HL-60 (cell line): Measurements from ENCODE around the gene ISCU.
A peak's percentile ranks its signal among the peaks of the same experiment; 100 is the strongest.

Source experiments
- DNase-seq, 2 experiments: peaks; one replicate each; pipeline ENCODE4 v3.0.0-alpha.2; 2010 to 2020; ENCODE audit warnings: low read depth in 1 of 2, low spot score in 1 of 2
- H3K27ac ChIP-seq: fragments of 250-450 bp; sonication (Bioruptor Pico); replicated peaks from 2 replicates; pipeline ENCODE4 v1.5.1; 2020; ENCODE audit warnings: mild to moderate bottlenecking, moderate library complexity
- H3K27me3 ChIP-seq: fragments of 250-450 bp; sonication (Bioruptor Pico); 2 replicates; pipeline ENCODE4 v1.5.1; 2021; ENCODE audit warnings: mild to moderate bottlenecking, moderate library complexity; ENCODE audit not compliant: insufficient read depth, poor library complexity, severe bottlenecking
- H3K4me3 ChIP-seq: replicated peaks from 2 replicates; pipeline ENCODE4 v1.5.1; 2011; ENCODE audit warnings: mild to moderate bottlenecking, control low read depth, low read length; ENCODE audit not compliant: insufficient read depth
- GABPA ChIP-seq: IDR thresholded peaks from 2 replicates; pipeline ENCODE4 v1.6.1; 2012; ENCODE audit warnings: low read depth
- POLR2AphosphoS5 ChIP-seq: IDR thresholded peaks from 2 replicates; pipeline ENCODE4 v1.6.1; 2012; ENCODE audit warnings: low read depth
- SPI1 ChIP-seq: IDR thresholded peaks from 2 replicates; pipeline ENCODE4 v1.6.1; 2012; ENCODE audit warnings: low read depth, mild to moderate bottlenecking, borderline replicate concordance
- TF ChIP-seq, protein P1 (sequence below): IDR thresholded peaks from 2 replicates; pipeline ENCODE4 v1.6.1; 2012; ENCODE audit warnings: low read depth; ENCODE audit not compliant: insufficient replicate concordance
- TF ChIP-seq, protein P2 (sequence below): IDR thresholded peaks from one replicate; pipeline ENCODE4 v1.5.1; 2011; ENCODE audit warnings: low read length, control low read depth, inconsistent platforms; ENCODE audit not compliant: insufficient read depth

Gene ISCU

DNA sequence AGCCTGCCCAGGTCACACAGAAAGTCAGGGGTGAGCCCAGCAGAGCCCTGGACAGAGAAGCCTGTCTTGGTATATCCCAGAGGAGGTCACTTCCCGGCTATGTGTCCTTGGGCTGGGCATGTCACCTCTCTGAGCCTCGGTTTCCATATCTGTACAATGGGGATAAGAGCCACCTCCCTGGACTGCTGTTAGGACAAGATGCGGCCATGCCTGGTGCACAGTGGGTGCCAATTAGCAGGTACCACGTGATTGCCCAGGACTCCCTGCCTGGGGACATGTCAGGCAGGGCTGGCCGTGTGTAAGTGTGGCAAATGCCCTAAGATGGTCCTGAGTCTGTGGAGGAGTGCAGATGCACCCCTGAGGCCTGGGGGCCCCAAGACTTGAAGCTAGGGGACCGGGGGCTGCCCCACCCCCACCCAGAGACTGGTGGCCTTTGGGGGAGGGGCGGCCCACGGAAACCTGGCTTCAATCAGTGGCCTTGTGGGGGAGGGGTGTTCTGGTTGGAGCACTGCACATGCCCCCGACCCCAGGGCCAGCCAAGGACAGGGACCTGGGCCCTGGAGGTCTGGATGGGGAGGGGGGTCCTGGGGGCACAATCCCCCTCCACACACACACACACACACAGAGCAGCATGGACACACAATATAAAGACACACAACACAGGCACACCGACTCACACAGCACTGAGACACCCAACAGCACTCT, 34.6 kb downstream of the ISCU start:
- DNase-seq, result no peak
- Histone ChIP-seq H3K27ac (no peak overlapping the region), H3K27me3 (no peaks in the 10 kb centered on the region), H3K4me3 (no peak overlapping the region)
- TF ChIP-seq, protein P1, sequence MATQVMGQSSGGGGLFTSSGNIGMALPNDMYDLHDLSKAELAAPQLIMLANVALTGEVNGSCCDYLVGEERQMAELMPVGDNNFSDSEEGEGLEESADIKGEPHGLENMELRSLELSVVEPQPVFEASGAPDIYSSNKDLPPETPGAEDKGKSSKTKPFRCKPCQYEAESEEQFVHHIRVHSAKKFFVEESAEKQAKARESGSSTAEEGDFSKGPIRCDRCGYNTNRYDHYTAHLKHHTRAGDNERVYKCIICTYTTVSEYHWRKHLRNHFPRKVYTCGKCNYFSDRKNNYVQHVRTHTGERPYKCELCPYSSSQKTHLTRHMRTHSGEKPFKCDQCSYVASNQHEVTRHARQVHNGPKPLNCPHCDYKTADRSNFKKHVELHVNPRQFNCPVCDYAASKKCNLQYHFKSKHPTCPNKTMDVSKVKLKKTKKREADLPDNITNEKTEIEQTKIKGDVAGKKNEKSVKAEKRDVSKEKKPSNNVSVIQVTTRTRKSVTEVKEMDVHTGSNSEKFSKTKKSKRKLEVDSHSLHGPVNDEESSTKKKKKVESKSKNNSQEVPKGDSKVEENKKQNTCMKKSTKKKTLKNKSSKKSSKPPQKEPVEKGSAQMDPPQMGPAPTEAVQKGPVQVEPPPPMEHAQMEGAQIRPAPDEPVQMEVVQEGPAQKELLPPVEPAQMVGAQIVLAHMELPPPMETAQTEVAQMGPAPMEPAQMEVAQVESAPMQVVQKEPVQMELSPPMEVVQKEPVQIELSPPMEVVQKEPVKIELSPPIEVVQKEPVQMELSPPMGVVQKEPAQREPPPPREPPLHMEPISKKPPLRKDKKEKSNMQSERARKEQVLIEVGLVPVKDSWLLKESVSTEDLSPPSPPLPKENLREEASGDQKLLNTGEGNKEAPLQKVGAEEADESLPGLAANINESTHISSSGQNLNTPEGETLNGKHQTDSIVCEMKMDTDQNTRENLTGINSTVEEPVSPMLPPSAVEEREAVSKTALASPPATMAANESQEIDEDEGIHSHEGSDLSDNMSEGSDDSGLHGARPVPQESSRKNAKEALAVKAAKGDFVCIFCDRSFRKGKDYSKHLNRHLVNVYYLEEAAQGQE, result no peak
- no peak for TF ChIP-seq GABPA
- TF ChIP-seq, protein P2, sequence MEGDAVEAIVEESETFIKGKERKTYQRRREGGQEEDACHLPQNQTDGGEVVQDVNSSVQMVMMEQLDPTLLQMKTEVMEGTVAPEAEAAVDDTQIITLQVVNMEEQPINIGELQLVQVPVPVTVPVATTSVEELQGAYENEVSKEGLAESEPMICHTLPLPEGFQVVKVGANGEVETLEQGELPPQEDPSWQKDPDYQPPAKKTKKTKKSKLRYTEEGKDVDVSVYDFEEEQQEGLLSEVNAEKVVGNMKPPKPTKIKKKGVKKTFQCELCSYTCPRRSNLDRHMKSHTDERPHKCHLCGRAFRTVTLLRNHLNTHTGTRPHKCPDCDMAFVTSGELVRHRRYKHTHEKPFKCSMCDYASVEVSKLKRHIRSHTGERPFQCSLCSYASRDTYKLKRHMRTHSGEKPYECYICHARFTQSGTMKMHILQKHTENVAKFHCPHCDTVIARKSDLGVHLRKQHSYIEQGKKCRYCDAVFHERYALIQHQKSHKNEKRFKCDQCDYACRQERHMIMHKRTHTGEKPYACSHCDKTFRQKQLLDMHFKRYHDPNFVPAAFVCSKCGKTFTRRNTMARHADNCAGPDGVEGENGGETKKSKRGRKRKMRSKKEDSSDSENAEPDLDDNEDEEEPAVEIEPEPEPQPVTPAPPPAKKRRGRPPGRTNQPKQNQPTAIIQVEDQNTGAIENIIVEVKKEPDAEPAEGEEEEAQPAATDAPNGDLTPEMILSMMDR, result no peak

DNA sequence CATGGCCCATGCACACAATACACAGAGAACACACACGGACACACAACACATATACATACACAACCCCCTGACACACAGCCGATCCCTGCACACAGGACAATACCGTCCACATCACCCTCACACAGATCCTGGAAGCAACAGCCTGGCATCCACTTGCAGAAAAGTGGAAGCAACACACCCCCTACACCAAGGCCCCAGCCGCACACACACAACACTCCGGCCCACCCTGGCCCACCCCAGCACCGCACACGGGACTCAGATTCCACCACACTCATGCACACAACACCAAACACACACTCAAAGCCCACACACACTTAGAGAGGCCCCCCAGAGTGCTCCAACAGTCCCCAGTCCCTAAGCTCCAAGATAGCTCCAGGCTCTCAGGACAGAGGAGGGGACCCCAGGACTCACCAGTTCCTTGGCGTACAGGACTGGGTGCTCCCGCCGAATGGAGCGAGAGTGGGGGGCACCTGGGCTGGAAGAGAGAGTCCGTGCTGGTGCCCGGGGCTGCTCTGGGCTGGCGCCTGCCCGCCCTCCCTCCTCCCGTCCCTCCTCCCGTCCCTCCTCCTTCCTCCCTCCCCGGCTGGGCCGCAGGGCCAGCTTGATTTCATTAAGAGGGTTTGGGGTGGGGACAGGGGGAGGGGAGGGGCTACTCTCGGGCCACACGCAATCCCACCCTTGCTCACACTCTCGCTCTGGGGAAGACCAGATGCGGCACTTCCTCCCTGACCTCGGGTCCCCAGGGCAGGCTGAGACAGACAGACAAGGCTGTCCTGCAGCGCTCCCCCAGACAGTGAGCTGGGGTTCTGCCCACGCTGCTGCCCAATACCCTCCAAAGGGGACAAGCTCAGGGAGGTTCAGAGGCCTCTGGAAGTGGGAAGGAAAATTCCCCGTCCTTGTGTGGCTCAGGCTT, 35.4 kb downstream of the ISCU start, which contains the start of gene TMEM119:
Gene TMEM119, minus strand, starts transcription at position 526 of the 913 bp plus-strand sequence. CDS start 5,701 bp downstream, outside the sequence.
- Histone ChIP-seq H3K27me3 (no peaks in the 10 kb centered on the region), H3K27ac (no peak within 1 kb of the TSS), H3K4me3 (no peak within 1 kb of the TSS)
- peak in 1 of 2 experiments; percentile 42 for DNase-seq
- TF ChIP-seq, protein P1, result no peak
- TF ChIP-seq SPI1 (peak; percentile 53), GABPA (no peak)

DNA sequence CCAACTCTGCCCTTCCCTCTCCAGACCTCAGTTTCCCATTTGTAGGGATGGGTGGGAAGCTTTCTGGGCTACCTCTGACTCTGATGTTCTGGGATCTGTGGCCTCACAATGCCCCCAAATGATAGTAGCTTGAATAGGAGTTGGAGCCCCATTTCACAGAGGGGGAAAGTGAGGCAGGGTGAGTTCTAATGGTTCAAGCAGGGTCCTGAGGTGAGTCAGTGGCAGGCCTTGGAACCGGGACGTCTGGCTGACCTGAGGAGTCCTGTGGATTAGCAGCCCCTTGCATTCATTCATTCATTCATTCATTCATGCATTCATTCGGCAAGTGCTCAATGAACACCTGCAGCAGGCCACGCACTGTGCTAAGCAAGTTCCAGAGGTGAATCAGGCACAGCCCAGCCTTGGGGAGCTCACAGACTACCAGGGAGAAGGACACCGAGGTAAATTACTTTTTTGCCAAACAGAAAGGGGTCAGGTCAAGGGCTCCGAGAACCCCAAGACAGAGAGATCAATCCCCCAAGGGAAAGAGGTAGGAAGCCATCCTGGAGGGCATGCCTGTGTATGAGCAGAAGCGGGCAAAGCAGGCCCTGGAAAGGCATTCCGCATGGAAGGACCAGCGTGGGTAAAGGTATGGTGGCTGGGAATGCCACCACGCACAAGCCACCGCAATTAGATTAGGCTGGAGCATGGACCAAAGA, 36.3 kb downstream of the ISCU start:
- no peak overlapping the region for H3K4me3 ChIP-seq
- DNase-seq, result no peak
- TF ChIP-seq POLR2AphosphoS5 (no peak), GABPA (no peak), SPI1 (no peak)
- TF ChIP-seq, protein P1, result no peak
- TF ChIP-seq, protein P2, result no peak
- no peaks in the 10 kb centered on the region for H3K27me3 ChIP-seq
- H3K27ac ChIP-seq, result no peak overlapping the region
